Measurements from ENCODE around the gene LRP3.

DNA sequence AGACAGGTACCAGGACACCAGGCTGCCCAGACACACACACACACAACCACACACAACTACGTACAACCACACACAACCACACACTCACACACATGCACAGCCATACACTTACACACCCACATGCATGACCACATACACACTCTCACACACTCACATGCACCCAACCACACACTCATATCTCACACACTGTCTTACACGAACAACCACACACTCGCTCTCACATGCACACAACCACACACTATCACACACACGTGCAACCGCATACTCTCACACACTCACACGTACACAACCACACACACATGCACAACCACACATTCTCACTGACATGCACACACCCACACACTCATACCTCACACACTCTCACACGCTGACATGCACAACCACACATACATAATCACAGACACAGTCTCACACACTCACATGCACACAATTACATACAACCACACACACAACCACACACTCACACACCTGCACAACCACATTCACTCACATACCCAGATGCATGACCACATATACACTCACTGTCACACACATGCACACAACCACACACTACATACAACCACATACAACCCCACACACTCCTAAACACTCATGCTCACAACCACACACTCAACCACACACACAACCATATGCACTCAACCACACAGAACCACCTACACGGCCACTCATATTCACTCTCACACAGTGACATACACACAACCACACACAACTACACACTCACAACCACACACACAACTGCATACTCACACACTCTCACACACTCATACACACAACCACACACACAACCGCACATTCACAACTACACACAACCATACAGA, 39.1 kb downstream of the LRP3 start:
- TF ChIP-seq, protein P1, sequence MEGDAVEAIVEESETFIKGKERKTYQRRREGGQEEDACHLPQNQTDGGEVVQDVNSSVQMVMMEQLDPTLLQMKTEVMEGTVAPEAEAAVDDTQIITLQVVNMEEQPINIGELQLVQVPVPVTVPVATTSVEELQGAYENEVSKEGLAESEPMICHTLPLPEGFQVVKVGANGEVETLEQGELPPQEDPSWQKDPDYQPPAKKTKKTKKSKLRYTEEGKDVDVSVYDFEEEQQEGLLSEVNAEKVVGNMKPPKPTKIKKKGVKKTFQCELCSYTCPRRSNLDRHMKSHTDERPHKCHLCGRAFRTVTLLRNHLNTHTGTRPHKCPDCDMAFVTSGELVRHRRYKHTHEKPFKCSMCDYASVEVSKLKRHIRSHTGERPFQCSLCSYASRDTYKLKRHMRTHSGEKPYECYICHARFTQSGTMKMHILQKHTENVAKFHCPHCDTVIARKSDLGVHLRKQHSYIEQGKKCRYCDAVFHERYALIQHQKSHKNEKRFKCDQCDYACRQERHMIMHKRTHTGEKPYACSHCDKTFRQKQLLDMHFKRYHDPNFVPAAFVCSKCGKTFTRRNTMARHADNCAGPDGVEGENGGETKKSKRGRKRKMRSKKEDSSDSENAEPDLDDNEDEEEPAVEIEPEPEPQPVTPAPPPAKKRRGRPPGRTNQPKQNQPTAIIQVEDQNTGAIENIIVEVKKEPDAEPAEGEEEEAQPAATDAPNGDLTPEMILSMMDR (IDR thresholded peaks at IDR 0.05; ENCODE audit: insufficient read depth, low read length): no peak
- TF ChIP-seq GABPA (IDR thresholded peaks at IDR 0.05; ENCODE audit: low read depth) (no peak), SPI1 (IDR thresholded peaks at IDR 0.05; ENCODE audit: borderline replicate concordance, low read depth) (no peak)
- TF ChIP-seq, protein P2, sequence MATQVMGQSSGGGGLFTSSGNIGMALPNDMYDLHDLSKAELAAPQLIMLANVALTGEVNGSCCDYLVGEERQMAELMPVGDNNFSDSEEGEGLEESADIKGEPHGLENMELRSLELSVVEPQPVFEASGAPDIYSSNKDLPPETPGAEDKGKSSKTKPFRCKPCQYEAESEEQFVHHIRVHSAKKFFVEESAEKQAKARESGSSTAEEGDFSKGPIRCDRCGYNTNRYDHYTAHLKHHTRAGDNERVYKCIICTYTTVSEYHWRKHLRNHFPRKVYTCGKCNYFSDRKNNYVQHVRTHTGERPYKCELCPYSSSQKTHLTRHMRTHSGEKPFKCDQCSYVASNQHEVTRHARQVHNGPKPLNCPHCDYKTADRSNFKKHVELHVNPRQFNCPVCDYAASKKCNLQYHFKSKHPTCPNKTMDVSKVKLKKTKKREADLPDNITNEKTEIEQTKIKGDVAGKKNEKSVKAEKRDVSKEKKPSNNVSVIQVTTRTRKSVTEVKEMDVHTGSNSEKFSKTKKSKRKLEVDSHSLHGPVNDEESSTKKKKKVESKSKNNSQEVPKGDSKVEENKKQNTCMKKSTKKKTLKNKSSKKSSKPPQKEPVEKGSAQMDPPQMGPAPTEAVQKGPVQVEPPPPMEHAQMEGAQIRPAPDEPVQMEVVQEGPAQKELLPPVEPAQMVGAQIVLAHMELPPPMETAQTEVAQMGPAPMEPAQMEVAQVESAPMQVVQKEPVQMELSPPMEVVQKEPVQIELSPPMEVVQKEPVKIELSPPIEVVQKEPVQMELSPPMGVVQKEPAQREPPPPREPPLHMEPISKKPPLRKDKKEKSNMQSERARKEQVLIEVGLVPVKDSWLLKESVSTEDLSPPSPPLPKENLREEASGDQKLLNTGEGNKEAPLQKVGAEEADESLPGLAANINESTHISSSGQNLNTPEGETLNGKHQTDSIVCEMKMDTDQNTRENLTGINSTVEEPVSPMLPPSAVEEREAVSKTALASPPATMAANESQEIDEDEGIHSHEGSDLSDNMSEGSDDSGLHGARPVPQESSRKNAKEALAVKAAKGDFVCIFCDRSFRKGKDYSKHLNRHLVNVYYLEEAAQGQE (IDR thresholded peaks at IDR 0.05; ENCODE audit: insufficient replicate concordance, low read depth): no peak

Data from HL-60 (cell line).